ENCODE results near the gene BRINP1.

- no peak for TF ChIP-seq CTCF (IDR thresholded peaks at IDR 0.05)
- TF ChIP-seq POLR2A (IDR thresholded peaks at IDR 0.05): no peak
These were observed 220.4 kb downstream of the BRINP1 start for GRCh38 chr9:119148855-119149254.

Measured in right lobe of liver (tissue), 4 donors.